Omental fat pad (tissue), 4 donors: Measurements from ENCODE around the gene TOP3A. TPM values are rescaled to one million over a fixed set of nuclear protein-coding genes. Genes with fewer than 3 reads are reported as not detected.
A peak's percentile ranks its signal among the peaks of the same experiment; 100 is the strongest.
"Not testable (repeated sequence)": the region's sequence is repeated elsewhere in the genome, so short reads cannot be mapped to it uniquely, and the experiment has no call there.

ENCODE experiments used
- ATAC-seq: fragments of 150-250 bp; one replicate; pipeline ENCODE4 v1.9.1; 2016; ENCODE audit warnings: mild to moderate bottlenecking, moderate library complexity; ENCODE audit not compliant: low FRiP score
- DNase-seq: peaks from one replicate; pipeline ENCODE4 v3.0.0-alpha.2; 2019; ENCODE audit warnings: low spot score
- CTCF ChIP-seq, 3 donors: fragments of 450-650 bp; IDR thresholded peaks; one replicate each; pipeline ENCODE4 v1.5.1; 2016 to 2017; ENCODE audit warnings: antibody characterized with exemption in 3 of 3, mild to moderate bottlenecking in 3 of 3, moderate library complexity in 2 of 3
- total RNA-seq, 4 donors: library from RNA; depleted of rRNA; stranded (reverse); fragments of >200 nt; gene quantifications; one replicate each; pipeline ENCODE4 v1.1.0, GENCODE V29; 2016

Gene TOP3A
- total RNA-seq, 4 donors from 2014 or later, result 23.6 to 80.5 (median 47.5) TPM

- TF ChIP-seq CTCF (IDR thresholded peaks at IDR 0.05), result no peak
- no peak for DNase-seq
- peak; percentile 28 for ATAC-seq
Measured at GRCh38 chr17:18300725-18301480, 13.9 kb downstream of the TOP3A start.

DNA sequence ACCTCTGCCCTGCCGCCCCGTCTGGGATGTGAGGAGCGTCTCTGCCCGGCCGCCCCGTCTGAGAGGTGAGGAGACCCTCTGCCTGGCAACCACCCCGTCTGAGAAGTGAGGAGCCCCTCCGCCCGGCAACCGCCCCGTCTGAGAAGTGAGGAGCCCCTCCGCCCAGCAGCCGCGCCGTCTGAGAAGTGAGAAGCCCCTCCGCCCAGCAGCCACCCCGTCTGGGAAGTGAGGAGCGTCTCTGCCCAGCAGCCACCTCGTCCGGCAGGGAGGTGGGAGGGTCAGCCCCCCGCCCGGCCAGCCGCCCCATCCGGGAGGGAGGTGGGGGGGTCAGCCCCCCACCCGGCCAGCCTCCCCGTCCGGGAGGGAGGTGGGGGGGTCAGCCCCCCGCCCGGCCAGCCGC lies 16.7 kb downstream of the TOP3A start:
- ATAC-seq, DNase-seq: not testable (repeated sequence)

GRCh38 chr17:18291718-18292540 lies 22.9 kb downstream of the TOP3A start:
- ATAC-seq (no peak), DNase-seq (no peak)
- no peak for TF ChIP-seq CTCF (IDR thresholded peaks at IDR 0.05)

DNA sequence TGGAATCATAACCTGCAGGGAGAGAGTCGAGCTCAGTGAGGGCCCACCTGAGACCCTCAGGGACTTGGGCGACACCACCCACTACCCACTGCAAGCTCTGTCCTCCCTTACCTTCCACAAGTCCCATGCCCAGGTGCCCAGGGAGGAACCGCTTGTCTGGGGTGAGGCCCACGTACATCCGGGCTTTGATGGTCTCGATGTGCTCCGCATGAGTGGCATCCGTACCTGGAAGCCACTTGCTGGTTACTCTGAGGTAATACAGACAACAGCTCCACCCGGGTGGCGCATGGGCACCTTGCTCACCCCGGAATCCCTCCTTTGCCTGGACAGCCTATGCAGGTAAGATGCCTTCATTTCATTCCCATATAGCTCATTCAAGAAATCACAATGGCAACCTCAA lies 29.5 kb downstream of the TOP3A start:
- ATAC-seq (no peak), DNase-seq (no peak)

DNA sequence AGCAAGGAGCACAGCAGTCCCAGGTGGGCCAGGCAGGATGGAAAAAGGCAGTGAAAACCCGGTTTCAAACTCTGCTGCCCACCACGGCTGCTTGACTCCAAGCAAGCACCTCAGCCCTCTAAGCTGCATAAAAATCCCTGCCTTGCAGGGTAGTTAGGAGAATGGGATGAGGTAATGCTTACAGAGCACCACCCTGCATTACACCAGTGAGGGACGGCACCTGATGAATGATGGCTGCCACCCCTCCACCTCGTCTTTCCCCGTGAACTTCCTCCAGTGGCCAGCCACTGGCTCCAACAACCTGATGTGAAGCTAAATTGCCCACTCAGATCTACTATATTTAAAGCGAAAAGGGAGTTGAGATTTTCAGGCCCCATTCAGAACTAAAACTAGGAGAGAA lies 33.0 kb downstream of the TOP3A start:
- ATAC-seq (no peak), DNase-seq (no peak)
- TF ChIP-seq CTCF (IDR thresholded peaks at IDR 0.05), result no peak

More for the DNA sequence above, 29.5 kb downstream of the TOP3A start:
- TF ChIP-seq CTCF (IDR thresholded peaks at IDR 0.05), result no peak

GRCh38 chr17:18280766-18281371 lies 33.9 kb downstream of the TOP3A start:
- no peak for TF ChIP-seq CTCF (IDR thresholded peaks at IDR 0.05)
- ATAC-seq, result no peak
- DNase-seq, result no peak

GRCh38 chr17:18280249-18280648 lies 34.5 kb downstream of the TOP3A start:
- DNase-seq (no peak), ATAC-seq (no peak)
- no peak for TF ChIP-seq CTCF (IDR thresholded peaks at IDR 0.05)
